ENCODE data around the gene USP4.
A peak's percentile ranks its signal among the peaks of the same experiment; 100 is the strongest.
"Not testable (repeated sequence)": the region's sequence is repeated elsewhere in the genome, so short reads cannot be mapped to it uniquely, and the experiment has no call there.

USP4 gene

GRCh38 chr3:49244581-49245205 lies 95.2 kb downstream of the USP4 start:
- DNase-seq (ENCODE audit: low read depth, low spot score) = peak; percentile 39
- H3K4me3 ChIP-seq (ENCODE audit: insufficient read length, low read depth) = no peak overlapping the region

GRCh38 chr3:49240091-49240490 lies 99.8 kb downstream of the USP4 start:
- not testable (repeated sequence) for H3K27me3 ChIP-seq (ENCODE audit: insufficient read depth, insufficient read length); H3K4me3 ChIP-seq (ENCODE audit: insufficient read length, low read depth); DNase-seq (ENCODE audit: low read depth, low spot score); H3K9ac ChIP-seq (ENCODE audit: insufficient read length, low read depth); H3K4me1 ChIP-seq (ENCODE audit: insufficient read depth, insufficient read length)
- Histone ChIP-seq H3K9me3 (ENCODE audit: insufficient read depth, low read length) (peaks cover 10% of the 10 kb centered on the region), H3K36me3 (ENCODE audit: insufficient read depth, insufficient read length, low read length) (peaks cover 48% of the 10 kb centered on the region)

More at GRCh38 chr3:49244581-49245205, 95.2 kb downstream of the USP4 start:
- no peak for TF ChIP-seq YY1 (IDR thresholded peaks at IDR 0.05; ENCODE audit: insufficient read depth, insufficient read length)
- no peak for TF ChIP-seq ZNF274 (IDR thresholded peaks at IDR 0.05; ENCODE audit: low read depth, low read length)
- no peak for TF ChIP-seq SUZ12 (IDR thresholded peaks at IDR 0.05; ENCODE audit: extremely low read depth, insufficient read depth, insufficient read length)
- peaks cover 46% of the 10 kb centered on the region for H3K36me3 ChIP-seq (ENCODE audit: insufficient read depth, insufficient read length, low read length)
- H3K4me1 ChIP-seq (ENCODE audit: insufficient read depth, insufficient read length) = no peaks in the 10 kb centered on the region
- no peaks in the 10 kb centered on the region for H3K27me3 ChIP-seq (ENCODE audit: insufficient read depth, insufficient read length)
- H3K9ac ChIP-seq (ENCODE audit: insufficient read length, low read depth) = no peak overlapping the region
- H3K9me3 ChIP-seq (ENCODE audit: insufficient read depth, low read length) = no peaks in the 10 kb centered on the region

GRCh38 chr3:49238274-49239127 lies 101.4 kb downstream of the USP4 start:
- Histone ChIP-seq H3K9ac (ENCODE audit: insufficient read length, low read depth) (no peak overlapping the region), H3K9me3 (ENCODE audit: insufficient read depth, low read length) (peaks cover 24% of the 10 kb centered on the region), H3K36me3 (ENCODE audit: insufficient read depth, insufficient read length, low read length) (peaks cover 44% of the 10 kb centered on the region), H3K4me3 (ENCODE audit: insufficient read length, low read depth) (no peak overlapping the region), H3K27me3 (ENCODE audit: insufficient read depth, insufficient read length) (no peaks in the 10 kb centered on the region), H3K4me1 (ENCODE audit: insufficient read depth, insufficient read length) (no peaks in the 10 kb centered on the region)
- TF ChIP-seq SUZ12 (IDR thresholded peaks at IDR 0.05; ENCODE audit: extremely low read depth, insufficient read depth, insufficient read length) = no peak
- no peak for TF ChIP-seq YY1 (IDR thresholded peaks at IDR 0.05; ENCODE audit: insufficient read depth, insufficient read length)
- no peak for TF ChIP-seq ZNF274 (IDR thresholded peaks at IDR 0.05; ENCODE audit: low read depth, low read length)
- DNase-seq (ENCODE audit: low read depth, low spot score) = no peak

- no peak for DNase-seq (ENCODE audit: low read depth, low spot score)
- TF ChIP-seq ZNF274 (IDR thresholded peaks at IDR 0.05; ENCODE audit: low read depth, low read length) (no peak), SUZ12 (IDR thresholded peaks at IDR 0.05; ENCODE audit: extremely low read depth, insufficient read depth, insufficient read length) (no peak), YY1 (IDR thresholded peaks at IDR 0.05; ENCODE audit: insufficient read depth, insufficient read length) (no peak)
- Histone ChIP-seq H3K9ac (ENCODE audit: insufficient read length, low read depth) (no peak overlapping the region), H3K36me3 (ENCODE audit: insufficient read depth, insufficient read length, low read length) (peaks cover 37% of the 10 kb centered on the region), H3K4me3 (ENCODE audit: insufficient read length, low read depth) (no peak overlapping the region), H3K27me3 (ENCODE audit: insufficient read depth, insufficient read length) (no peaks in the 10 kb centered on the region), H3K4me1 (ENCODE audit: insufficient read depth, insufficient read length) (no peaks in the 10 kb centered on the region), H3K9me3 (ENCODE audit: insufficient read depth, low read length) (peaks cover 36% of the 10 kb centered on the region)
These were observed 102.5 kb downstream of the USP4 start for GRCh38 chr3:49237344-49237743.

- peaks cover 31% of the 10 kb centered on the region for H3K36me3 ChIP-seq (ENCODE audit: insufficient read depth, insufficient read length, low read length)
- H3K27me3 ChIP-seq (ENCODE audit: insufficient read depth, insufficient read length) = no peaks in the 10 kb centered on the region
- H3K4me3 ChIP-seq (ENCODE audit: insufficient read length, low read depth) = no peak overlapping the region
- peaks cover 47% of the 10 kb centered on the region for H3K9me3 ChIP-seq (ENCODE audit: insufficient read depth, low read length)
- H3K4me1 ChIP-seq (ENCODE audit: insufficient read depth, insufficient read length) = no peaks in the 10 kb centered on the region
- H3K9ac ChIP-seq (ENCODE audit: insufficient read length, low read depth) = no peak overlapping the region
- TF ChIP-seq YY1 (IDR thresholded peaks at IDR 0.05; ENCODE audit: insufficient read depth, insufficient read length) = no peak
- TF ChIP-seq ZNF274 (IDR thresholded peaks at IDR 0.05; ENCODE audit: low read depth, low read length) = no peak
- no peak for TF ChIP-seq SUZ12 (IDR thresholded peaks at IDR 0.05; ENCODE audit: extremely low read depth, insufficient read depth, insufficient read length)
- no peak for DNase-seq (ENCODE audit: low read depth, low spot score)
These were observed 103.6 kb downstream of the USP4 start for GRCh38 chr3:49236226-49236625.

- H3K4me3 ChIP-seq (ENCODE audit: insufficient read length, low read depth); DNase-seq (ENCODE audit: low read depth, low spot score); H3K27me3 ChIP-seq (ENCODE audit: insufficient read depth, insufficient read length); H3K9ac ChIP-seq (ENCODE audit: insufficient read length, low read depth); H3K4me1 ChIP-seq (ENCODE audit: insufficient read depth, insufficient read length): not testable (repeated sequence)
- peaks cover 24% of the 10 kb centered on the region for H3K36me3 ChIP-seq (ENCODE audit: insufficient read depth, insufficient read length, low read length)
- peaks cover 81% of the 10 kb centered on the region for H3K9me3 ChIP-seq (ENCODE audit: insufficient read depth, low read length)
These were observed 111.0 kb downstream of the USP4 start for GRCh38 chr3:49228817-49229216.
